K562 (cell line): ENCODE data around the gene RASD2. TPM values are rescaled to one million over a fixed set of nuclear protein-coding genes. Genes with fewer than 3 reads are reported as not detected.

Experiments used
- EWSR1 ChIP-seq: fragments of 450-650 bp; IDR thresholded peaks from 2 replicates; pipeline ENCODE4 v1.6.1; 2018; ENCODE audit warnings: borderline replicate concordance, mild to moderate bottlenecking, low read depth, moderate library complexity; ENCODE audit not compliant: partially characterized antibody
- GABPA ChIP-seq: fragments of 200-800 bp; sonication (Bioruptor generic); conservative IDR thresholded peaks from 2 replicates; pipeline ENCODE4 v1.6.1; 2016; ENCODE audit warnings: low read depth, missing genetic modification characterization, missing compliant biosample characterization
- MEF2D ChIP-seq: conservative IDR thresholded peaks from 2 replicates; pipeline ENCODE4 v1.6.1; 2016; ENCODE audit warnings: low read depth, missing genetic modification characterization, missing compliant biosample characterization
- MTA3 ChIP-seq: fragments of 450-650 bp; formaldehyde crosslinking; IDR thresholded peaks from 2 replicates; pipeline ENCODE4 v1.6.1; 2017; ENCODE audit warnings: mild to moderate bottlenecking, borderline replicate concordance
- POLR2G ChIP-seq: fragments of 200-400 bp; formaldehyde crosslinking; IDR thresholded peaks from 2 replicates; pipeline ENCODE4 v1.6.1; 2017; ENCODE audit warnings: low read depth, mild to moderate bottlenecking, antibody characterized with exemption, low read length, moderate library complexity
- TSC22D4 ChIP-seq: fragments of 450-650 bp; IDR thresholded peaks from 2 replicates; pipeline ENCODE4 v1.6.1; 2016; ENCODE audit warnings: missing genetic modification characterization, missing biosample characterization, control low read depth
- polyA plus RNA-seq, 8 experiments: library from polyadenylated mRNA; depleted of rRNA in 4 of 8; stranded (reverse) in 5 of 8; unstranded in 3 of 8; fragments of >200 nt; fragmentation: Nextera tagmentation in 2 of 8; fragmentation: Illumina TruSeq in 1 of 8; extraction: Ambion mirVana in 2 of 8; extraction: Trizol in 1 of 8; gene quantifications; 2 replicates each; pipeline versions ENCODE4 v1.2.1 to v1.2.3, GENCODE V29; 2011 to 2014; ENCODE audit warnings: inconsistent platforms in 1 of 8, missing spikeins in 1 of 8
- total RNA-seq, 7 experiments: library from RNA; depleted of rRNA in 6 of 7; stranded (reverse); fragments of >200 nt in 6 of 7; fragmentation: Illumina TruSeq in 2 of 7; extraction: Trizol in 2 of 7; gene quantifications; 2 replicates each; pipeline versions ENCODE4 v1.2.1 to v1.2.3, GENCODE V29; 2011 to 2021; ENCODE audit warnings: low replicate concordance in 1 of 7
- TF ChIP-seq, protein P1 (sequence below), 2 experiments: fragments of 450-650 bp; conservative IDR thresholded peaks; 2 replicates each; pipeline ENCODE4 v1.6.1; 2017; ENCODE audit warnings: mild to moderate bottlenecking in 2 of 2, moderate library complexity in 2 of 2
- TF ChIP-seq, protein P2 (sequence below): fragments of 150-350 bp; IDR thresholded peaks from 2 replicates; pipeline ENCODE4 v1.6.1; 2014; ENCODE audit warnings: low read depth, mild to moderate bottlenecking, low read length, borderline replicate concordance
- TF ChIP-seq, protein P3 (sequence below): fragments of 450-650 bp; IDR thresholded peaks from one replicate; pipeline ENCODE4 v1.6.1; 2018; ENCODE audit warnings: mild to moderate bottlenecking, moderate library complexity; ENCODE audit not compliant: partially characterized antibody
- TF ChIP-seq, protein P4 (sequence below): sonication (generic); formaldehyde crosslinking; IDR thresholded peaks from 2 replicates; pipeline ENCODE4 v1.5.0; 2020; ENCODE audit warnings: missing genetic modification reagents
- TF ChIP-seq, protein P5 (sequence below): fragments of 250-450 bp; sonication (Bioruptor Pico); IDR thresholded peaks from 2 replicates; pipeline ENCODE4 v1.8.0; 2021; ENCODE audit warnings: mild to moderate bottlenecking, moderate library complexity
- TF ChIP-seq, protein P6 (sequence below): IDR thresholded peaks from 2 replicates; pipeline ENCODE4 v1.6.1; 2011; ENCODE audit not compliant: insufficient read length; ENCODE audit errors: extremely low read depth
- TF ChIP-seq, protein P7 (sequence below): fragments of 250-450 bp; sonication (Bioruptor Pico); IDR thresholded peaks from 2 replicates; pipeline ENCODE4 v1.5.0; 2021
- TF ChIP-seq, protein P8 (sequence below): fragments of 200-800 bp; sonication (Bioruptor generic); IDR thresholded peaks from 2 replicates; pipeline ENCODE4 v1.6.1; 2017; ENCODE audit warnings: missing genetic modification characterization, missing compliant biosample characterization

RASD2 gene
- total and polyA plus RNA-seq, 9 of the 15 experiments (the other 6 are each of a cell fraction or from before 2014, with no cell fraction given): 0.05 TPM; not detected in 8

DNA sequence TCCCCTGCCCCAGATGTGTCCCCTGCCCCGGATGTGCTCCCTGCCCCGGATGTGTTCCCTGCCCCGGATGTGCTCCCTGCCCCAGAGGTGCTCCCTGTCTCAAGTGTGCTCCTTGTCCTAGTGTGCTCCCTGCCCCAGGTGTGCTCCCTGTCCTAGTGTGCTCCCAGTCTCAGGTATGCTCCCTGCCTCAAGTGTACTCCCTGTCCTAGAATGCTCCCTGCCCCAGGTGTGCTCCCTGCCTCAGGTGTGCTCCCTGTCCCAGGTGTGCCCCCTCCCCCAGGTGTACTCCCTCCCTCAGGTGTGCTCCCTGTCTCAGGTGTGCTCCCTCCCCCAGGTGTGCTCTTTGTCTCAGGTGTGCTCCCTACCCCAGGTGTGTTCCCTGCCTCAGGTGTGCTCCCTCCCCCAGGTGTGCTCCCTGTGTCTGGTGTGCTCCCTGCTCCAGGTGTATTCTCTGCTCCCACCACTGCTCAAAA is 48.7 kb upstream of the RASD2 start (continued):
- TF ChIP-seq, protein P1, sequence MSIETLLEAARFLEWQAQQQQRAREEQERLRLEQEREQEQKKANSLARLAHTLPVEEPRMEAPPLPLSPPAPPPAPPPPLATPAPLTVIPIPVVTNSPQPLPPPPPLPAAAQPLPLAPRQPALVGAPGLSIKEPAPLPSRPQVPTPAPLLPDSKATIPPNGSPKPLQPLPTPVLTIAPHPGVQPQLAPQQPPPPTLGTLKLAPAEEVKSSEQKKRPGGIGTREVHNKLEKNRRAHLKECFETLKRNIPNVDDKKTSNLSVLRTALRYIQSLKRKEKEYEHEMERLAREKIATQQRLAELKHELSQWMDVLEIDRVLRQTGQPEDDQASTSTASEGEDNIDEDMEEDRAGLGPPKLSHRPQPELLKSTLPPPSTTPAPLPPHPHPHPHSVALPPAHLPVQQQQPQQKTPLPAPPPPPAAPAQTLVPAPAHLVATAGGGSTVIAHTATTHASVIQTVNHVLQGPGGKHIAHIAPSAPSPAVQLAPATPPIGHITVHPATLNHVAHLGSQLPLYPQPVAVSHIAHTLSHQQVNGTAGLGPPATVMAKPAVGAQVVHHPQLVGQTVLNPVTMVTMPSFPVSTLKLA (conservative IDR thresholded peaks at IDR 0.05): no peak
- TF ChIP-seq POLR2G (no peak), TSC22D4 (tag) (no peak), EWSR1 (no peak), GABPA (tag) (peak; percentile 100), MTA3 (no peak), MEF2D (tag) (no peak; the same call in 1 of the 2 replicates)
- TF ChIP-seq, protein P2, sequence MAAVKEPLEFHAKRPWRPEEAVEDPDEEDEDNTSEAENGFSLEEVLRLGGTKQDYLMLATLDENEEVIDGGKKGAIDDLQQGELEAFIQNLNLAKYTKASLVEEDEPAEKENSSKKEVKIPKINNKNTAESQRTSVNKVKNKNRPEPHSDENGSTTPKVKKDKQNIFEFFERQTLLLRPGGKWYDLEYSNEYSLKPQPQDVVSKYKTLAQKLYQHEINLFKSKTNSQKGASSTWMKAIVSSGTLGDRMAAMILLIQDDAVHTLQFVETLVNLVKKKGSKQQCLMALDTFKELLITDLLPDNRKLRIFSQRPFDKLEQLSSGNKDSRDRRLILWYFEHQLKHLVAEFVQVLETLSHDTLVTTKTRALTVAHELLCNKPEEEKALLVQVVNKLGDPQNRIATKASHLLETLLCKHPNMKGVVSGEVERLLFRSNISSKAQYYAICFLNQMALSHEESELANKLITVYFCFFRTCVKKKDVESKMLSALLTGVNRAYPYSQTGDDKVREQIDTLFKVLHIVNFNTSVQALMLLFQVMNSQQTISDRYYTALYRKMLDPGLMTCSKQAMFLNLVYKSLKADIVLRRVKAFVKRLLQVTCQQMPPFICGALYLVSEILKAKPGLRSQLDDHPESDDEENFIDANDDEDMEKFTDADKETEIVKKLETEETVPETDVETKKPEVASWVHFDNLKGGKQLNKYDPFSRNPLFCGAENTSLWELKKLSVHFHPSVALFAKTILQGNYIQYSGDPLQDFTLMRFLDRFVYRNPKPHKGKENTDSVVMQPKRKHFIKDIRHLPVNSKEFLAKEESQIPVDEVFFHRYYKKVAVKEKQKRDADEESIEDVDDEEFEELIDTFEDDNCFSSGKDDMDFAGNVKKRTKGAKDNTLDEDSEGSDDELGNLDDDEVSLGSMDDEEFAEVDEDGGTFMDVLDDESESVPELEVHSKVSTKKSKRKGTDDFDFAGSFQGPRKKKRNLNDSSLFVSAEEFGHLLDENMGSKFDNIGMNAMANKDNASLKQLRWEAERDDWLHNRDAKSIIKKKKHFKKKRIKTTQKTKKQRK: no peak
- TF ChIP-seq, protein P3, sequence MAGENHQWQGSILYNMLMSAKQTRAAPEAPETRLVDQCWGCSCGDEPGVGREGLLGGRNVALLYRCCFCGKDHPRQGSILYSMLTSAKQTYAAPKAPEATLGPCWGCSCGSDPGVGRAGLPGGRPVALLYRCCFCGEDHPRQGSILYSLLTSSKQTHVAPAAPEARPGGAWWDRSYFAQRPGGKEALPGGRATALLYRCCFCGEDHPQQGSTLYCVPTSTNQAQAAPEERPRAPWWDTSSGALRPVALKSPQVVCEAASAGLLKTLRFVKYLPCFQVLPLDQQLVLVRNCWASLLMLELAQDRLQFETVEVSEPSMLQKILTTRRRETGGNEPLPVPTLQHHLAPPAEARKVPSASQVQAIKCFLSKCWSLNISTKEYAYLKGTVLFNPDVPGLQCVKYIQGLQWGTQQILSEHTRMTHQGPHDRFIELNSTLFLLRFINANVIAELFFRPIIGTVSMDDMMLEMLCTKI: no peak
- TF ChIP-seq, protein P4, sequence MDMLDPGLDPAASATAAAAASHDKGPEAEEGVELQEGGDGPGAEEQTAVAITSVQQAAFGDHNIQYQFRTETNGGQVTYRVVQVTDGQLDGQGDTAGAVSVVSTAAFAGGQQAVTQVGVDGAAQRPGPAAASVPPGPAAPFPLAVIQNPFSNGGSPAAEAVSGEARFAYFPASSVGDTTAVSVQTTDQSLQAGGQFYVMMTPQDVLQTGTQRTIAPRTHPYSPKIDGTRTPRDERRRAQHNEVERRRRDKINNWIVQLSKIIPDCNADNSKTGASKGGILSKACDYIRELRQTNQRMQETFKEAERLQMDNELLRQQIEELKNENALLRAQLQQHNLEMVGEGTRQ (CRISPR knock-in tag): no peak
- TF ChIP-seq, protein P5, sequence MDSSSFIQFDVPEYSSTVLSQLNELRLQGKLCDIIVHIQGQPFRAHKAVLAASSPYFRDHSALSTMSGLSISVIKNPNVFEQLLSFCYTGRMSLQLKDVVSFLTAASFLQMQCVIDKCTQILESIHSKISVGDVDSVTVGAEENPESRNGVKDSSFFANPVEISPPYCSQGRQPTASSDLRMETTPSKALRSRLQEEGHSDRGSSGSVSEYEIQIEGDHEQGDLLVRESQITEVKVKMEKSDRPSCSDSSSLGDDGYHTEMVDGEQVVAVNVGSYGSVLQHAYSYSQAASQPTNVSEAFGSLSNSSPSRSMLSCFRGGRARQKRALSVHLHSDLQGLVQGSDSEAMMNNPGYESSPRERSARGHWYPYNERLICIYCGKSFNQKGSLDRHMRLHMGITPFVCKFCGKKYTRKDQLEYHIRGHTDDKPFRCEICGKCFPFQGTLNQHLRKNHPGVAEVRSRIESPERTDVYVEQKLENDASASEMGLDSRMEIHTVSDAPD (CRISPR knock-in tag): no peak
- TF ChIP-seq, protein P6, sequence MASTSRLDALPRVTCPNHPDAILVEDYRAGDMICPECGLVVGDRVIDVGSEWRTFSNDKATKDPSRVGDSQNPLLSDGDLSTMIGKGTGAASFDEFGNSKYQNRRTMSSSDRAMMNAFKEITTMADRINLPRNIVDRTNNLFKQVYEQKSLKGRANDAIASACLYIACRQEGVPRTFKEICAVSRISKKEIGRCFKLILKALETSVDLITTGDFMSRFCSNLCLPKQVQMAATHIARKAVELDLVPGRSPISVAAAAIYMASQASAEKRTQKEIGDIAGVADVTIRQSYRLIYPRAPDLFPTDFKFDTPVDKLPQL: no peak
- TF ChIP-seq, protein P7, sequence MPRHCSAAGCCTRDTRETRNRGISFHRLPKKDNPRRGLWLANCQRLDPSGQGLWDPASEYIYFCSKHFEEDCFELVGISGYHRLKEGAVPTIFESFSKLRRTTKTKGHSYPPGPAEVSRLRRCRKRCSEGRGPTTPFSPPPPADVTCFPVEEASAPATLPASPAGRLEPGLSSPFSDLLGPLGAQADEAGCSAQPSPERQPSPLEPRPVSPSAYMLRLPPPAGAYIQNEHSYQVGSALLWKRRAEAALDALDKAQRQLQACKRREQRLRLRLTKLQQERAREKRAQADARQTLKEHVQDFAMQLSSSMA (CRISPR knock-in tag): no peak
- TF ChIP-seq, protein P8, sequence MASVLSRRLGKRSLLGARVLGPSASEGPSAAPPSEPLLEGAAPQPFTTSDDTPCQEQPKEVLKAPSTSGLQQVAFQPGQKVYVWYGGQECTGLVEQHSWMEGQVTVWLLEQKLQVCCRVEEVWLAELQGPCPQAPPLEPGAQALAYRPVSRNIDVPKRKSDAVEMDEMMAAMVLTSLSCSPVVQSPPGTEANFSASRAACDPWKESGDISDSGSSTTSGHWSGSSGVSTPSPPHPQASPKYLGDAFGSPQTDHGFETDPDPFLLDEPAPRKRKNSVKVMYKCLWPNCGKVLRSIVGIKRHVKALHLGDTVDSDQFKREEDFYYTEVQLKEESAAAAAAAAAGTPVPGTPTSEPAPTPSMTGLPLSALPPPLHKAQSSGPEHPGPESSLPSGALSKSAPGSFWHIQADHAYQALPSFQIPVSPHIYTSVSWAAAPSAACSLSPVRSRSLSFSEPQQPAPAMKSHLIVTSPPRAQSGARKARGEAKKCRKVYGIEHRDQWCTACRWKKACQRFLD: peak; percentile 79
